NCI-H2227 (cell line): ENCODE results near the gene ZBBX.
"Not testable (repeated sequence)": the region's sequence is repeated elsewhere in the genome, so short reads cannot be mapped to it uniquely, and the experiment has no call there.

Experiments used
- DNase-seq: peaks from one replicate; lab custom pipeline; 2025; ENCODE audit not compliant: unreplicated experiment; lab: John Stamatoyannopoulos, UW

The ZBBX gene

GRCh38 chr3:167380004-167380689 is at the start of gene ZBBX:
Gene ZBBX (minus strand): TSS chr3:167380297. CDS start chr3:167372901, 7,396 bp downstream.
- DNase-seq, result peak; percentile 94

GRCh38 chr3:167426962-167427361 is 46.9 kb upstream of the ZBBX start:
- not testable (repeated sequence) for DNase-seq

- DNase-seq, result not testable (repeated sequence)
Measured at GRCh38 chr3:167422396-167422795, 42.3 kb upstream of the ZBBX start.

- no peak for DNase-seq
Measured at GRCh38 chr3:167409611-167410010, 29.5 kb upstream of the ZBBX start.

- no peak for DNase-seq
Measured at GRCh38 chr3:167406876-167407492, 26.9 kb upstream of the ZBBX start.

GRCh38 chr3:167397826-167398225 is 17.7 kb upstream of the ZBBX start:
- DNase-seq, result no peak

GRCh38 chr3:167396075-167396474 is 16.0 kb upstream of the ZBBX start:
- DNase-seq, result no peak

- DNase-seq, result no peak
Measured at GRCh38 chr3:167394003-167394402, 13.9 kb upstream of the ZBBX start.

GRCh38 chr3:167382155-167382554 is 2.1 kb upstream of the ZBBX start:
- no peak for DNase-seq

GRCh38 chr3:167375478-167375877 is 4.6 kb downstream of the ZBBX start:
- no peak for DNase-seq

- DNase-seq, result no peak
Measured at GRCh38 chr3:167372138-167372537, 8.0 kb downstream of the ZBBX start.

- DNase-seq, result no peak
Measured at GRCh38 chr3:167361948-167362347, 18.1 kb downstream of the ZBBX start.

- no peak for DNase-seq
Measured at GRCh38 chr3:167361306-167361705, 18.8 kb downstream of the ZBBX start.

- DNase-seq, result no peak
Measured at GRCh38 chr3:167355446-167355845, 24.7 kb downstream of the ZBBX start.

GRCh38 chr3:167354751-167355150 is 25.3 kb downstream of the ZBBX start:
- no peak for DNase-seq

GRCh38 chr3:167350245-167350862 is 29.7 kb downstream of the ZBBX start:
- DNase-seq, result no peak

GRCh38 chr3:167346171-167346570 is 33.9 kb downstream of the ZBBX start:
- no peak for DNase-seq

GRCh38 chr3:167330993-167331785 is 48.9 kb downstream of the ZBBX start:
- no peak for DNase-seq

GRCh38 chr3:167323572-167323971 is 56.5 kb downstream of the ZBBX start:
- DNase-seq, result no peak

- DNase-seq, result no peak
Measured at GRCh38 chr3:167318996-167319615, 61.0 kb downstream of the ZBBX start.

- DNase-seq, result no peak
Measured at GRCh38 chr3:167318306-167318705, 61.8 kb downstream of the ZBBX start.
